DND-41 (cell line): ENCODE measurements around the gene RAB3C.

Source experiments
- ATAC-seq: fragments of 200-7000 bp; cut with Tn5 transposase; 3 replicates; pipeline ENCODE4 v1.9.1; 2021; ENCODE audit warnings: low read depth; ENCODE audit not compliant: insufficient read depth
- DNase-seq: peaks from one replicate; pipeline ENCODE4 v3.0.0-alpha.2; 2020
- H2AFZ ChIP-seq: 2 replicates; pipeline ENCODE4 v1.6.0; 2012; ENCODE audit warnings: low read depth, low read length
- H3K27ac ChIP-seq: 2 replicates; pipeline ENCODE4 v1.5.1; 2012; ENCODE audit warnings: low read length, inconsistent platforms
- H3K27me3 ChIP-seq: fragments of 200-600 bp; sonication (generic); 2 replicates; pipeline ENCODE4 v1.6.0; 2012; ENCODE audit warnings: low read length, mild to moderate bottlenecking, inconsistent platforms; ENCODE audit not compliant: insufficient read depth, poor library complexity
- H3K36me3 ChIP-seq: 2 replicates; pipeline ENCODE4 v1.5.1; 2012; ENCODE audit warnings: low read length, inconsistent platforms; ENCODE audit not compliant: insufficient read depth
- H3K4me1 ChIP-seq: 2 replicates; pipeline ENCODE4 v1.5.1; 2012; ENCODE audit warnings: mild to moderate bottlenecking, low read length; ENCODE audit not compliant: insufficient read depth
- H3K4me2 ChIP-seq: 2 replicates; pipeline ENCODE4 v1.6.0; 2012; ENCODE audit warnings: mild to moderate bottlenecking, moderate library complexity, low read length, inconsistent platforms; ENCODE audit not compliant: insufficient read depth
- H3K4me3 ChIP-seq, 2 experiments: fragments of 200-600 bp in 1 of 2; shearing (Covaris generic) in 1 of 2; 2 replicates each; pipeline ENCODE4 v1.5.1; 2012 to 2016; ENCODE audit warnings: inconsistent platforms in 2 of 2, low read length in 2 of 2, mild to moderate bottlenecking in 2 of 2, low read depth in 1 of 2, moderate library complexity in 1 of 2
- H3K79me2 ChIP-seq: 2 replicates; pipeline ENCODE4 v1.6.0; 2012; ENCODE audit warnings: low read length, inconsistent platforms; ENCODE audit not compliant: insufficient read depth
- H3K9ac ChIP-seq: 2 replicates; pipeline ENCODE4 v1.6.0; 2012; ENCODE audit warnings: low read depth, mild to moderate bottlenecking, inconsistent platforms, low read length, moderate library complexity
- H3K9me3 ChIP-seq: 2 replicates; pipeline ENCODE4 v1.5.1; 2012; ENCODE audit warnings: low read length, moderate library complexity, mild to moderate bottlenecking, inconsistent platforms; ENCODE audit not compliant: insufficient read depth, severe bottlenecking
- H4K20me1 ChIP-seq: 2 replicates; pipeline ENCODE4 v1.6.0; 2012; ENCODE audit warnings: low read length; ENCODE audit not compliant: insufficient read depth
- CTCF ChIP-seq: IDR thresholded peaks from 2 replicates; pipeline ENCODE4 v1.5.1; 2012; ENCODE audit warnings: borderline replicate concordance, low read length, moderate library complexity, mild to moderate bottlenecking; ENCODE audit not compliant: poor library complexity, severe bottlenecking; ENCODE audit errors: extremely low read depth
- EZH2 ChIP-seq: IDR thresholded peaks from 3 replicates; pipeline ENCODE4 v1.6.1; 2012; ENCODE audit warnings: borderline replicate concordance, low read depth, mild to moderate bottlenecking, moderate library complexity, low read length, inconsistent platforms; ENCODE audit not compliant: severe bottlenecking

RAB3C gene

DNA sequence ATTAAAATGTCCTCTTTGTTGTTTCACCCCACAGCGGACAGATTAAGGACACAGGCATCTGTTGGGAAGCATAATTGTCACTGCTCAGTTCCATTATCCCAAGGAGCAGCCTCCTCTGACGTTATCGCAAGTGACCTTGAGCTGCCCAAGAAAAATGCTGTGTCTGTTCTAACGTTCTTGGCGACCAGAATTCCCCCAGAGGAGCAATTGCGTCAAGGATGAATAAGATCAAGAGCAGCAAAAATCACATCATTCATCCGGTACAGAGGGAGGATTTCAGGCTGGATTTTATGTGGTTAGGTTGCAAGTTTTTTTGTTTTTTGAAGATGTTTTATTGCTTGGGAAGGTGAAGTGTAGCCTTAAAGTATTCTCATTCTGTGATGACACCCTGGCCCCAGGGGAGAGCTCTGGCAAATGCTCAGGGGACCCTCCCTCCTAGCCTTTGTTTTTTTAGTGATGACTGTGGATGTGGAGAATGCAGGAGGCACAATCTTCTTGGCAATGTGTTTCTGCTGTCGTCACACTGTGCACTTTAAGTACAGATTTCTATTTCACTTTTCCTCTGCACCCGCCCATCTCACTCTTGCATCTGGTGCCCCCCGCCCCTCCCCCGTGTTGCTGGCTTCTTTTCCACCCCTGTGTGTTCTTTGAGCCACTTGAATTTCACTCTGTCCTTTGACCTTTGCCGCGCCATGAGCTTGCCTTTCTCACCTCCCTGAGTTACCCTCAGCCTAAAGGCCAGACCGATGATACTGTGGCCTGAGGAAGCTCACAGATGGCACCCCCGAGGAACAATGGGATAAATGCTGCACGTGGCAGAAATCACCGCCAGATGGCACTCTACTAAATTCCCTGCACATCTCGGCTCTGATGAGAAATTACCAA, 308.5 kb downstream of the RAB3C start:
- no peak overlapping the region for H3K4me2 ChIP-seq

GRCh38 chr5:58891971-58892343, 309.1 kb downstream of the RAB3C start:
- Histone ChIP-seq H3K9ac (no peak overlapping the region), H3K79me2 (no peaks in the 10 kb centered on the region), H2AFZ (no peak overlapping the region), H3K27ac (no peak overlapping the region), H3K4me2 (no peak overlapping the region), H3K4me1 (no peaks in the 10 kb centered on the region), H4K20me1 (no peaks in the 10 kb centered on the region), H3K4me3 (no peak overlapping the region), H3K27me3 (no peaks in the 10 kb centered on the region), H3K36me3 (no peaks in the 10 kb centered on the region), H3K9me3 (no peaks in the 10 kb centered on the region)
- ATAC-seq (no peak), DNase-seq (no peak)
- no peak for TF ChIP-seq CTCF
- TF ChIP-seq EZH2, result no peak

More for the DNA sequence above, 308.5 kb downstream of the RAB3C start:
- H2AFZ ChIP-seq, result no peak overlapping the region
- no peaks in the 10 kb centered on the region for H3K27me3 ChIP-seq
- DNase-seq (peak; percentile 49), ATAC-seq (peak; percentile 69)
- H3K9me3 ChIP-seq, result no peaks in the 10 kb centered on the region
- H3K27ac ChIP-seq, result no peak overlapping the region
- no peaks in the 10 kb centered on the region for H3K36me3 ChIP-seq
- no peaks in the 10 kb centered on the region for H3K79me2 ChIP-seq
- no peaks in the 10 kb centered on the region for H3K4me1 ChIP-seq
- no peak overlapping the region for H3K4me3 ChIP-seq
- no peak overlapping the region for H3K9ac ChIP-seq
- no peak for TF ChIP-seq EZH2
- peak; percentile 75 for TF ChIP-seq CTCF
- H4K20me1 ChIP-seq, result no peaks in the 10 kb centered on the region

DNA sequence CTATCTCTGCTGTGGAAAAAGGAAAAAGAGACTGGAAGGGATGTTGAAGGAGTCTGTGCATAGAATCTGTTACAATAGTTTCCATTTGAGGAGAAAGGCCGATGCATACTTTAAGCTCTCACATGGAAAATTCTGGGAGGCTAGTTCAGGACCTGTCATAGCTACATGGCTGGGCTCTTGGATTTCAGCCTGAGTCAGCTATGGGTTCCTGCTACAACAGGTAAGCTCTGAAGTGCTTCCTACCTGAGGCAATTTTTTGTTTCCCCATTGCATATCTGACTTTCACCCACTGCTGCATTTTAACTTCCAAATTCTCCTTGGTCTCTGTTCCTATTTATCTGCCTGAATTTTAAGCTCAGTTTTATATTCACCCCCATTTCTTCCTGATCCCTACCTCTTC, 310.7 kb downstream of the RAB3C start:
- Histone ChIP-seq H3K4me1 (no peaks in the 10 kb centered on the region), H3K27me3 (no peaks in the 10 kb centered on the region), H3K79me2 (no peaks in the 10 kb centered on the region), H3K4me2 (no peak overlapping the region), H3K9ac (no peak overlapping the region), H2AFZ (no peak overlapping the region), H3K9me3 (no peaks in the 10 kb centered on the region), H4K20me1 (no peaks in the 10 kb centered on the region), H3K27ac (no peak overlapping the region), H3K36me3 (no peaks in the 10 kb centered on the region), H3K4me3 (no peak overlapping the region)
- ATAC-seq (no peak), DNase-seq (no peak)
- TF ChIP-seq CTCF (no peak), EZH2 (no peak)
